Osteoblast (primary cell): ENCODE measurements around the gene UCHL3. TPM values are rescaled to one million over a fixed set of nuclear protein-coding genes. Genes with fewer than 3 reads are reported as not detected.
A peak's percentile ranks its signal among the peaks of the same experiment; 100 is the strongest.

Experiments used
- DNase-seq: peaks from one replicate; pipeline ENCODE4 v3.0.0; 2011; ENCODE audit warnings: low spot score, mixed read lengths; ENCODE audit not compliant: insufficient read length; ENCODE audit errors: missing footprints
- H2AFZ ChIP-seq: 2 replicates; pipeline ENCODE4 v1.6.0; 2011; ENCODE audit warnings: mild to moderate bottlenecking, low read length
- H3K27ac ChIP-seq: 2 replicates; pipeline ENCODE4 v1.5.1; 2011; ENCODE audit warnings: mild to moderate bottlenecking, low read depth, low read length, moderate library complexity
- H3K27me3 ChIP-seq: 2 replicates; pipeline ENCODE4 v1.6.0; 2012; ENCODE audit warnings: mild to moderate bottlenecking, control low read depth, inconsistent platforms, low read length, moderate library complexity; ENCODE audit not compliant: insufficient read depth
- H3K36me3 ChIP-seq: 2 replicates; pipeline ENCODE4 v1.5.1; 2011; ENCODE audit warnings: mild to moderate bottlenecking, low read length, control low read depth, moderate library complexity; ENCODE audit not compliant: insufficient read depth
- H3K4me1 ChIP-seq: 2 replicates; pipeline ENCODE4 v1.5.1; 2011; ENCODE audit warnings: mild to moderate bottlenecking, low read length, control low read depth, moderate library complexity; ENCODE audit not compliant: insufficient read depth
- H3K4me2 ChIP-seq: 2 replicates; pipeline ENCODE4 v1.6.0; 2011; ENCODE audit warnings: mild to moderate bottlenecking, low read length; ENCODE audit not compliant: insufficient read depth
- H3K4me3 ChIP-seq: fragments of 200-600 bp; sonication (generic); 3 replicates; pipeline ENCODE4 v1.5.1; 2012; ENCODE audit warnings: mild to moderate bottlenecking, low read length, inconsistent platforms; ENCODE audit not compliant: insufficient read depth
- H3K79me2 ChIP-seq: 2 replicates; pipeline ENCODE4 v1.6.0; 2012; ENCODE audit warnings: mild to moderate bottlenecking, low read length, control low read depth, inconsistent platforms; ENCODE audit not compliant: insufficient read depth
- H3K9me3 ChIP-seq: 2 replicates; pipeline ENCODE4 v1.5.1; 2011; ENCODE audit warnings: low read depth, low read length, control low read depth
- H4K20me1 ChIP-seq: 2 replicates; pipeline ENCODE4 v1.6.0; 2012; ENCODE audit warnings: mild to moderate bottlenecking, low read length, control low read depth; ENCODE audit not compliant: insufficient read depth
- total RNA-seq: library from RNA; depleted of rRNA; stranded (reverse); fragments of >200 nt; gene quantifications from 2 replicates; pipeline ENCODE4 v1.2.3, GENCODE V29; 2012
- TF ChIP-seq, protein P1 (sequence below): IDR thresholded peaks from 2 replicates; pipeline ENCODE4 v1.5.1; 2011; ENCODE audit warnings: mild to moderate bottlenecking, low read depth, low read length, moderate library complexity; ENCODE audit errors: extremely low read depth

Gene UCHL3
- total RNA-seq, 1 donor, result 15.6 TPM

DNA sequence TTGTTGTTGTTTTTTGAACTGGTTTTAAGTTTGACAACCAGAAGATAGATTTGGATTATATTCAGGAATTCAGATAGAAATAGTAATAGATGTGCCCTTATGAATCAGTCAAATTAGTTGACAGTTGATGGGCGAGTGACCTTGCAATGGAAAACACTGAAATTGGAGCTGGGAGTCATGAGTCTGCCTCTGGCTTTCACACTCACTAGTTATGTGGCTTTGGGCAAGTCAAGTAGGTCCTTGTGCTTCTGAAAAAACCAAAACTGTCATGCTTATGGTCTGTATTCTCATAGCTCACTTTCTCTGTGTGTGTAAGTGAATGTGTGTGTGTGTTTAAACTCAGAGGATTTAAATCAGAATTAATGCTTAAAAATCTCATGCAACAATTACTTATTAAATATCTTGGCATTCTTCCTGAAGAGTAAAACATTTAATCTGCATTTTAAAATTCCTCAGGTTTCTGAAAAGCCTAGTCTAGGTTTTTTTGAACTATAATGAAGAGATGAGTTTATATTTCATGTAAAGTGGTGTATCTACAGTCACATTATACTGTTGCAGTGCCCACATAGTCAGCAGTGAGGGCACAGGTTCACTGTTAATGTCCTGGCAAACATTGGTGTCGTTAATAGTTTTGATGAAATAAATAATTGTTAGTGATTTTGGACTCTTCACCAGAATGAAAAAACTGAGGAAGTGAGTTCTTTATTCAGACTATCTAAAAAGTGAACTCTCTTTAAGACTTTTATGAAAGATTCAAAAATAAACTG lies 32.5 kb downstream of the UCHL3 start:
- H2AFZ ChIP-seq, result no peak overlapping the region
- H3K36me3 ChIP-seq, result no peaks in the 10 kb centered on the region
- H3K79me2 ChIP-seq, result peaks cover 7% of the 10 kb centered on the region
- no peaks in the 10 kb centered on the region for H3K9me3 ChIP-seq
- H4K20me1 ChIP-seq, result no peaks in the 10 kb centered on the region
- peaks cover 4% of the 10 kb centered on the region for H3K4me1 ChIP-seq
- TF ChIP-seq, protein P1, sequence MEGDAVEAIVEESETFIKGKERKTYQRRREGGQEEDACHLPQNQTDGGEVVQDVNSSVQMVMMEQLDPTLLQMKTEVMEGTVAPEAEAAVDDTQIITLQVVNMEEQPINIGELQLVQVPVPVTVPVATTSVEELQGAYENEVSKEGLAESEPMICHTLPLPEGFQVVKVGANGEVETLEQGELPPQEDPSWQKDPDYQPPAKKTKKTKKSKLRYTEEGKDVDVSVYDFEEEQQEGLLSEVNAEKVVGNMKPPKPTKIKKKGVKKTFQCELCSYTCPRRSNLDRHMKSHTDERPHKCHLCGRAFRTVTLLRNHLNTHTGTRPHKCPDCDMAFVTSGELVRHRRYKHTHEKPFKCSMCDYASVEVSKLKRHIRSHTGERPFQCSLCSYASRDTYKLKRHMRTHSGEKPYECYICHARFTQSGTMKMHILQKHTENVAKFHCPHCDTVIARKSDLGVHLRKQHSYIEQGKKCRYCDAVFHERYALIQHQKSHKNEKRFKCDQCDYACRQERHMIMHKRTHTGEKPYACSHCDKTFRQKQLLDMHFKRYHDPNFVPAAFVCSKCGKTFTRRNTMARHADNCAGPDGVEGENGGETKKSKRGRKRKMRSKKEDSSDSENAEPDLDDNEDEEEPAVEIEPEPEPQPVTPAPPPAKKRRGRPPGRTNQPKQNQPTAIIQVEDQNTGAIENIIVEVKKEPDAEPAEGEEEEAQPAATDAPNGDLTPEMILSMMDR, result no peak
- H3K27me3 ChIP-seq, result no peaks in the 10 kb centered on the region
- H3K4me3 ChIP-seq, result no peak overlapping the region
- peak; percentile 37 for DNase-seq
- H3K4me2 ChIP-seq, result no peak overlapping the region
- H3K27ac ChIP-seq, result no peak overlapping the region

DNA sequence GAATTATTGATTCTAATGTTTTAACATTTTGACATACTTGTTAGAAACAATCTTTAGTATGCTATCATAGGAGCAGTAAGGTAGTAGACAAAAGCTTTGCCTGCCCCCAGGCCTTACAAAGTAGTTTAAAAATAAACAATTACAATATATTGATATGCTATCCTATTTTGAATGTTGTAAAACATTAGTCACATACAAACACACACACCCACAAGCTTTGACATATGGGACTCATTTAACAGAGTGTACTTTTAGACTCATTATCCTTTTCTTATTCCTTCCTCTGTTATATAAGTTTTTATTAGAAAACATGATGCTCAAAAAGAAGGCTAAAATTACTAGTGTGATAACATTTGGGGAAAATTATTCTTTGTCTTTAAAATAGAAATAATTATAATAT lies 33.5 kb downstream of the UCHL3 start:
- Histone ChIP-seq H4K20me1 (no peaks in the 10 kb centered on the region), H3K27me3 (no peaks in the 10 kb centered on the region), H3K79me2 (peaks cover 7% of the 10 kb centered on the region), H2AFZ (no peak overlapping the region), H3K4me2 (no peak overlapping the region), H3K9me3 (no peaks in the 10 kb centered on the region), H3K27ac (no peak overlapping the region), H3K4me1 (peaks cover 4% of the 10 kb centered on the region), H3K4me3 (no peak overlapping the region), H3K36me3 (no peaks in the 10 kb centered on the region)
- no peak for DNase-seq
- TF ChIP-seq, protein P1, result no peak

- TF ChIP-seq, protein P1, result no peak
- no peak overlapping the region for H2AFZ ChIP-seq
- no peaks in the 10 kb centered on the region for H3K9me3 ChIP-seq
- H3K27ac ChIP-seq, result no peak overlapping the region
- H3K4me3 ChIP-seq, result no peak overlapping the region
- no peaks in the 10 kb centered on the region for H3K27me3 ChIP-seq
- peaks cover 13% of the 10 kb centered on the region for H3K36me3 ChIP-seq
- H3K79me2 ChIP-seq, result peaks cover 7% of the 10 kb centered on the region
- no peaks in the 10 kb centered on the region for H4K20me1 ChIP-seq
- H3K4me2 ChIP-seq, result no peak overlapping the region
- peaks cover 4% of the 10 kb centered on the region for H3K4me1 ChIP-seq
- DNase-seq, result no peak
Observed at GRCh38 chr13:75585153-75585552, 35.6 kb downstream of the UCHL3 start.

- Histone ChIP-seq H3K4me3 (no peak overlapping the region), H2AFZ (no peak overlapping the region), H3K4me1 (no peaks in the 10 kb centered on the region), H3K27ac (no peak overlapping the region), H3K79me2 (no peaks in the 10 kb centered on the region), H3K36me3 (peaks cover 21% of the 10 kb centered on the region), H3K27me3 (no peaks in the 10 kb centered on the region), H3K9me3 (no peaks in the 10 kb centered on the region), H4K20me1 (no peaks in the 10 kb centered on the region), H3K4me2 (no peak overlapping the region)
- no peak for DNase-seq
- TF ChIP-seq, protein P1, result no peak
Observed at GRCh38 chr13:75587679-75588078, 38.1 kb downstream of the UCHL3 start.
